ENCODE measurements around the gene C9orf153.
A peak's percentile ranks its signal among the peaks of the same experiment; 100 is the strongest.
"Not testable (repeated sequence)": the region's sequence is repeated elsewhere in the genome, so short reads cannot be mapped to it uniquely, and the experiment has no call there.

C9orf153 gene

GRCh38 chr9:86259557-86259956, at the start of gene C9orf153:
TSS of gene C9orf153 (minus strand) at chr9:86259657. CDS start at chr9:86229603, 30,054 bp downstream.
- no peak for DNase-seq

- no peak for DNase-seq
Observed at GRCh38 chr9:86308687-86309086, 49.2 kb upstream of the C9orf153 start.

GRCh38 chr9:86304236-86304730, 44.8 kb upstream of the C9orf153 start:
- DNase-seq, result no peak

GRCh38 chr9:86303316-86303975, 44.0 kb upstream of the C9orf153 start:
- DNase-seq, result no peak

- DNase-seq, result no peak
Observed at GRCh38 chr9:86301686-86302085, 42.2 kb upstream of the C9orf153 start.

GRCh38 chr9:86300701-86301100, 41.2 kb upstream of the C9orf153 start:
- no peak for DNase-seq

GRCh38 chr9:86298873-86299272, 39.4 kb upstream of the C9orf153 start:
- DNase-seq, result no peak

GRCh38 chr9:86290341-86290740, 30.9 kb upstream of the C9orf153 start:
- DNase-seq, result not testable (repeated sequence)

GRCh38 chr9:86288499-86289198, 29.2 kb upstream of the C9orf153 start:
- no peak for DNase-seq

GRCh38 chr9:86287013-86287412, 27.6 kb upstream of the C9orf153 start:
- DNase-seq, result peak; percentile 63

GRCh38 chr9:86286278-86286677, 26.8 kb upstream of the C9orf153 start:
- DNase-seq, result no peak

- no peak for DNase-seq
Observed at GRCh38 chr9:86285261-86285660, 25.8 kb upstream of the C9orf153 start.

- peak; percentile 74 for DNase-seq
Observed at GRCh38 chr9:86282979-86283535, 23.6 kb upstream of the C9orf153 start.

- peak; percentile 90 for DNase-seq
Observed at GRCh38 chr9:86282077-86282978, 22.9 kb upstream of the C9orf153 start, which contains the start of gene ISCA1. TSS of gene ISCA1 (minus strand) at chr9:86282538. CDS start at chr9:86282458, 80 bp downstream.

- peak; percentile 3 for DNase-seq
Observed at GRCh38 chr9:86281593-86282076, 22.2 kb upstream of the C9orf153 start.

- DNase-seq, result no peak
Observed at GRCh38 chr9:86280580-86280979, 21.1 kb upstream of the C9orf153 start.

GRCh38 chr9:86279839-86280238, 20.4 kb upstream of the C9orf153 start:
- DNase-seq, result no peak

GRCh38 chr9:86277072-86277471, 17.6 kb upstream of the C9orf153 start:
- DNase-seq, result no peak

GRCh38 chr9:86275962-86276361, 16.5 kb upstream of the C9orf153 start:
- no peak for DNase-seq

GRCh38 chr9:86274821-86275643, 15.6 kb upstream of the C9orf153 start:
- DNase-seq, result no peak

- no peak for DNase-seq
Observed at GRCh38 chr9:86272221-86272620, 12.8 kb upstream of the C9orf153 start.

- DNase-seq, result no peak
Observed at GRCh38 chr9:86263876-86264275, 4.4 kb upstream of the C9orf153 start.

Data from fibroblast of skin of right quadriceps (primary cell).